WTC11 (cell line): ENCODE measurements around the gene PCGF5.

Experiments
- CTCF ChIP-seq: fragments of 200-600 bp; IDR thresholded peaks from 2 replicates; pipeline ENCODE4 v1.8.0; 2022; ENCODE audit warnings: antibody characterized with exemption
- NFATC4 ChIP-seq: fragments of 250-450 bp; sonication (Bioruptor Pico); IDR thresholded peaks from 2 replicates; pipeline ENCODE4 v1.9.0; 2021; ENCODE audit warnings: mild to moderate bottlenecking
- ZNF281 ChIP-seq: sonication (generic); formaldehyde crosslinking; IDR thresholded peaks from 2 replicates; pipeline ENCODE4 v1.8.0; 2023; ENCODE audit warnings: mild to moderate bottlenecking, missing genetic modification reagents

GRCh38 chr10:91196268-91197048 is 24.0 kb upstream of the PCGF5 start:
- TF ChIP-seq NFATC4 (CRISPR knock-in tag): no peak
- TF ChIP-seq CTCF: no peak
- no peak for TF ChIP-seq ZNF281 (CRISPR knock-in tag)
